IPS-15b (cell line): ENCODE data around the gene UROS.

Experiments
- H3K27me3 ChIP-seq: one replicate; pipeline ENCODE4 v1.6.1; 2013; ENCODE audit warnings: low read length; ENCODE audit not compliant: control insufficient read depth, insufficient read depth
- H3K36me3 ChIP-seq: one replicate; pipeline ENCODE4 v1.6.1; 2013; ENCODE audit warnings: low read length; ENCODE audit not compliant: control insufficient read depth, insufficient read depth
- H3K4me1 ChIP-seq: one replicate; pipeline ENCODE4 v1.6.1; 2013; ENCODE audit warnings: mild to moderate bottlenecking, low read length; ENCODE audit not compliant: control insufficient read depth, insufficient read depth
- H3K4me3 ChIP-seq: one replicate; pipeline ENCODE4 v1.5.1; 2013; ENCODE audit warnings: low read depth, low read length
- H3K9ac ChIP-seq: one replicate; pipeline ENCODE4 v1.6.1; 2013; ENCODE audit warnings: low read depth, mild to moderate bottlenecking, low read length
- H3K9me3 ChIP-seq: one replicate; pipeline ENCODE4 v1.6.1; 2013; ENCODE audit warnings: mild to moderate bottlenecking, low read length; ENCODE audit not compliant: control insufficient read depth, insufficient read depth

UROS gene

DNA sequence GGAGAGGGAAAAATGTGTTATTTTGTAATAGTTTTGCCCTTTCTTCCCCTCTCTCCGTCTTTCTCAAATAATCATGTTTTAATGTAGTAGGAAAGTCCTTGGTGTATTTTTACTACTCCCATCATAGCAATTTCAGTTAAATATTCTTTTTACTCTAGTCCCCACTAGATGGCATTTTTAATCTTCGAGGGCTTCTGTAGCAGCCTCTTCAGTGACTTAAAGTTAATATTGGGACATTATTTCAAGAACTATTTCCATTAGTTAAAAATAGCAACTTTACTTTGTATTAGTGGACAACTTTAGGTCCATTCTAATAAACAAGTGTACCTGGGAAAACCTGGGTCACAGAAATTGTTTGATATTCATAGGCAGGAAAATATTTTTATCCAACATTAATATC lies 80.6 kb downstream of the UROS start:
- Histone ChIP-seq H3K4me1 (no peaks in the 10 kb centered on the region), H3K9ac (no peak overlapping the region), H3K9me3 (no peaks in the 10 kb centered on the region), H3K27me3 (no peaks in the 10 kb centered on the region), H3K36me3 (peaks cover 17% of the 10 kb centered on the region), H3K4me3 (no peak overlapping the region)

DNA sequence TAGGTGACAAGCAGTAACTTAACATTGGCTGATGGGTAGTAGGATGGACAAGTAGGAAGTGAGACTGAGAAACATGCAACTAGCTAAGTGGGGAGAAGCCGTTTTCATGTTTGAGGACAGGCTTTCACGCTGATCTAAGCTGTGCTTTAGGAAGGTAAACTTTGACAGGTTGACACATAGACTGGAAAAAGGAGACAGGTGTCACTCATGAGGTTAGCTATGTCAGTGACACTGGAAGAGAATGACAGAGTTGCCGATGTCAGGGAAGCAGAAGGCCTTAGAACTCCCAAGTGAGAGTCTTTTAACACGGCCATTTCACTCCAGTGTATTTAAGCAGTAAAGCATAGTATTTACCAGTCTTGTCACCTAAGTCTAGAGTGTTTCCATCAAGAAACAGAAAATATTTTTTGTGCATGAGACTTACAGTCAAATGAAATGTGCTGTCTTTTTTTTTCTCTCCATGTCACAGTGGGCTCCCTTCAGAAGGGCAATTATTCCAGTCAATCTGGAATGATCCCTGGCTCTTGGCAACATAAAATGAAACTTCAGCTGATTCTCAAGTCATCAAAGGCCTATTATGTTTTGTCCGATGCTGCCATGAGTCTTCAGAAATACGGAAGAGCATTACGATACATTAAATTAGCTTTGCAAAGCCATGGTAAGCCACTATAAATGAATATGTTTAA lies 82.9 kb downstream of the UROS start:
- peaks cover 15% of the 10 kb centered on the region for H3K36me3 ChIP-seq
- H3K9me3 ChIP-seq, result no peaks in the 10 kb centered on the region
- H3K4me1 ChIP-seq, result no peaks in the 10 kb centered on the region
- no peak overlapping the region for H3K9ac ChIP-seq
- H3K4me3 ChIP-seq, result no peak overlapping the region
- no peaks in the 10 kb centered on the region for H3K27me3 ChIP-seq
